ENCODE results near the gene PTK7.

The PTK7 gene

GRCh38 chr6:43043310-43043709 is 32.8 kb upstream of the PTK7 start:
- no peak for DNase-seq (ENCODE audit: low read depth, low spot score)
- TF ChIP-seq CTCF (IDR thresholded peaks at IDR 0.05; ENCODE audit: insufficient read depth, low read length, missing control alignments): no peak
- no peak overlapping the region for H3K4me3 ChIP-seq (ENCODE audit: low read depth, low read length)
- ChIA-PET CTCF (interaction anchor here (0.7 to 0.8 kb wide), 2 partner anchors 11 to 99 kb away, joined by 3 read pairs; partner anchors contain the start of gene CUL7), POLR2A (interaction anchor here (0.6 kb wide), 1 partner anchor 1295 kb away, joined by 5 read pairs; no protein-coding TSS in a partner anchor)

- POLR2A ChIA-PET: interaction anchor here (0.6 to 1.4 kb wide), 2 partner anchors 8 to 20 kb away, joined by 3 to 5 read pairs; partner anchors contain the start of gene CUL7
- CTCF ChIA-PET: interaction anchor here (1.3 to 1.6 kb wide), 2 partner anchors 98 to 144 kb away, joined by 4 to 5 read pairs; no protein-coding TSS in a partner anchor
- H3K4me3 ChIP-seq (ENCODE audit: low read depth, low read length): no peak overlapping the region
- TF ChIP-seq CTCF (IDR thresholded peaks at IDR 0.05; ENCODE audit: insufficient read depth, low read length, missing control alignments): no peak
- no peak for DNase-seq (ENCODE audit: low read depth, low spot score)
These were observed 30.7 kb upstream of the PTK7 start for GRCh38 chr6:43045371-43045930.

GRCh38 chr6:43047998-43048397 is 28.1 kb upstream of the PTK7 start:
- ChIA-PET POLR2A (interaction anchor here (0.7 to 1.9 kb wide), 3 partner anchors 13 to 33 kb away, joined by 3 to 4 read pairs (median 3); partner anchors contain the start of gene KLHDC3), CTCF (interaction anchor here (1.0 to 1.7 kb wide), 3 partner anchors 95 to 146 kb away, joined by 3 to 8 read pairs (median 5); no protein-coding TSS in a partner anchor)
- H3K4me3 ChIP-seq (ENCODE audit: low read depth, low read length): no peak overlapping the region
- no peak for DNase-seq (ENCODE audit: low read depth, low spot score)
- TF ChIP-seq CTCF (IDR thresholded peaks at IDR 0.05; ENCODE audit: insufficient read depth, low read length, missing control alignments): no peak

GRCh38 chr6:43050981-43051380 is 25.1 kb upstream of the PTK7 start:
- H3K4me3 ChIP-seq (ENCODE audit: low read depth, low read length): no peak overlapping the region
- ChIA-PET CTCF (interaction anchor here (6.9 kb wide), 1 partner anchor 92 kb away, joined by 51 read pairs; no protein-coding TSS in a partner anchor), POLR2A (interaction anchor here (0.7 kb wide), 1 partner anchor 13 kb away, joined by 3 read pairs; no protein-coding TSS in a partner anchor)
- TF ChIP-seq CTCF (IDR thresholded peaks at IDR 0.05; ENCODE audit: insufficient read depth, low read length, missing control alignments): no peak
- DNase-seq (ENCODE audit: low read depth, low spot score): no peak

- H3K4me3 ChIP-seq (ENCODE audit: low read depth, low read length): peak overlapping the region; percentile 88
- POLR2A ChIA-PET: interaction anchor here (0.5 kb wide), 1 partner anchor 31 kb away, joined by 3 read pairs; the partner anchor contains the start of gene RRP36
- DNase-seq (ENCODE audit: low read depth, low spot score): no peak
- no peak for TF ChIP-seq CTCF (IDR thresholded peaks at IDR 0.05; ENCODE audit: insufficient read depth, low read length, missing control alignments)
- CTCF ChIA-PET: interaction anchor here (6.9 kb wide), 1 partner anchor 91 kb away, joined by 51 read pairs; no protein-coding TSS in a partner anchor
These were observed 23.8 kb upstream of the PTK7 start for GRCh38 chr6:43052225-43052841.

Data from AG04449 (cell line).